ENCODE measurements around the gene GBP6. TPM values are rescaled to one million over a fixed set of nuclear protein-coding genes. Genes with fewer than 3 reads are reported as not detected.
A peak's percentile ranks its signal among the peaks of the same experiment; 100 is the strongest.

Gene GBP6
- polyA plus RNA-seq, 1 experiment = not detected

DNA sequence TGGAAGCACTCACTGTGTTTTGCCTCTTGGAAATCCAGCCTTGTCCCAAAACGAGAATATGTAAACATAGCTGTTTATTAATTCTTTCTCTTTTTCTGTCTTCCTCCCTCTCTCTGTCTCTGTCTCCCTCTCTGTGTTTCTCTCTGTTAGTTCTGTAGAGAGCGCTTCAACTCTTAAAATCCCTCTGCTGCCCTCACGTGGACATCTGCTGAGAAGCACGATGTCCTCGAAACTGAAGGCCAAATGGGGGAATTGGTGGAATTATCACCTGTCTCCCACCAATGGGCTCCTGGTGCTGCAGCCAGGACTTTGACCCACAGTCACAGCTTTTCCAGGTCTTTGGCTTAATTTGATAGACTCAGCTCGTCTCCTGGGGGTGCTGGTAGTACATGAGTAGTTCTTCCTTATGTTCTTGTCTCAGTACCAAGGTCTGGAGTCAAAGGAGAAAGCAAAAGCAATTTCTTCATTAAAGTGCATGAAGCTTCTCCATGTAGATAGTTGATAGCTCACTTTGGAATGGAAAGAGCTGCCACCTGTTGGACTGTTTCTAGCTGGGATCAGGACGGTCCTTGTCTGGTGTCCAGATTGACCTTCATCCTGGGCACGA lies 5.5 kb upstream of the GBP6 start:
- ChIA-PET CTCF (interaction anchor here (0.6 to 2.1 kb wide), 34 partner anchors 8 to 385 kb away, joined by 3 to 74 read pairs (median 4); no protein-coding TSS in a partner anchor), POLR2A (interaction anchor here (0.6 kb wide), 1 partner anchor 1031 kb away, joined by 3 read pairs; no protein-coding TSS in a partner anchor)
- H3K27me3 ChIP-seq (ENCODE audit: control insufficient read depth, insufficient read depth, low read length) = no peaks in the 10 kb centered on the region
- peak; percentile 36 for DNase-seq (ENCODE audit: low read depth, low spot score)
- no peak overlapping the region for H3K27ac ChIP-seq (ENCODE audit: low read depth, low read length)
- H3K9me3 ChIP-seq (ENCODE audit: control insufficient read depth, insufficient read depth, low read length) = no peaks in the 10 kb centered on the region
- no peak overlapping the region for H3K4me3 ChIP-seq (ENCODE audit: low read depth, low read length)
- TF ChIP-seq, protein P1, sequence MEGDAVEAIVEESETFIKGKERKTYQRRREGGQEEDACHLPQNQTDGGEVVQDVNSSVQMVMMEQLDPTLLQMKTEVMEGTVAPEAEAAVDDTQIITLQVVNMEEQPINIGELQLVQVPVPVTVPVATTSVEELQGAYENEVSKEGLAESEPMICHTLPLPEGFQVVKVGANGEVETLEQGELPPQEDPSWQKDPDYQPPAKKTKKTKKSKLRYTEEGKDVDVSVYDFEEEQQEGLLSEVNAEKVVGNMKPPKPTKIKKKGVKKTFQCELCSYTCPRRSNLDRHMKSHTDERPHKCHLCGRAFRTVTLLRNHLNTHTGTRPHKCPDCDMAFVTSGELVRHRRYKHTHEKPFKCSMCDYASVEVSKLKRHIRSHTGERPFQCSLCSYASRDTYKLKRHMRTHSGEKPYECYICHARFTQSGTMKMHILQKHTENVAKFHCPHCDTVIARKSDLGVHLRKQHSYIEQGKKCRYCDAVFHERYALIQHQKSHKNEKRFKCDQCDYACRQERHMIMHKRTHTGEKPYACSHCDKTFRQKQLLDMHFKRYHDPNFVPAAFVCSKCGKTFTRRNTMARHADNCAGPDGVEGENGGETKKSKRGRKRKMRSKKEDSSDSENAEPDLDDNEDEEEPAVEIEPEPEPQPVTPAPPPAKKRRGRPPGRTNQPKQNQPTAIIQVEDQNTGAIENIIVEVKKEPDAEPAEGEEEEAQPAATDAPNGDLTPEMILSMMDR (IDR thresholded peaks at IDR 0.05; ENCODE audit: low read depth, low read length) = peak; percentile 77

DNA sequence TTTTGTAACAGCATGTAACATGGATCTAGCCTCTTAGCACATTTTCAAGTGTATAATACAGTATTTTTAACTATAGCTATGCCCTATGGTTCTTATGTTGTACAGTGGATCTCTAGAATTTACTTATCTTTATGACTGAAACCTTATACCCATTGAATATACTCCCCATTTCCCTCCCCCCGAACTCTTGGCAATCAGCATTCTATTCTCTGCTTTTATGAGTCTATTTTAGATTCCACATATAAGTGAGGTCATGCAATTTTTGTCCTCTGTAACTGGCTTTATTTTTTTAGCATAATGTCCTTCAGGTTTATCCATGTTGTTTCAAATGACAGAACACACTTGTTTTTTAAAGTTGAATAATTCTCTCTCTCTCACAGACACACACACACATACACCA lies 3.1 kb upstream of the GBP6 start:
- TF ChIP-seq, protein P1 (IDR thresholded peaks at IDR 0.05; ENCODE audit: low read depth, low read length) = no peak
- Histone ChIP-seq H3K4me3 (ENCODE audit: low read depth, low read length) (no peak overlapping the region), H3K27ac (ENCODE audit: low read depth, low read length) (no peak overlapping the region), H3K27me3 (ENCODE audit: control insufficient read depth, insufficient read depth, low read length) (no peaks in the 10 kb centered on the region), H3K9me3 (ENCODE audit: control insufficient read depth, insufficient read depth, low read length) (no peaks in the 10 kb centered on the region)
- ChIA-PET POLR2A (no interaction called here), CTCF (interaction anchor here (1.8 to 2.2 kb wide), 3 partner anchors 275 to 376 kb away, joined by 4 to 9 read pairs (median 8); no protein-coding TSS in a partner anchor)
- no peak for DNase-seq (ENCODE audit: low read depth, low spot score)

DNA sequence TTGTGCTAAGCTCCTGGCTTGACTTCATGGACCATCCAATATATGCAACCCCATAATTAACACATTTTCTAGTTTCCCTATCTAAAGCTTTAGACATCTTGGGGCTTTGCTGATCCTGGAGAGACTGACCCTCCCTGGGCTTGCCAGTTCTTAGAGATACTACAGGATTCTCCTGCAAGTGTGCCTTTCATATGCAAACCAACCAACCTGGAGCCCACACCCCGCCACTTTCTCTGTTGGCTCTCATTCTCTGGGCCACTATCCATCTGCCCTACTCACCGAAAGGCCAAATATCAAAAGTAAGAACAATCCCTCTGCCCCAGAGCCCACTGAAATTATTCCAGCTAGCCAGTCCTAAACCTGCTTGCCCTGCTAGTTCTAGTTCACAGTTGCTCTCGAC lies 2.2 kb upstream of the GBP6 start:
- TF ChIP-seq, protein P1 (IDR thresholded peaks at IDR 0.05; ENCODE audit: low read depth, low read length) = no peak
- no peak for DNase-seq (ENCODE audit: low read depth, low spot score)
- no peak overlapping the region for H3K27ac ChIP-seq (ENCODE audit: low read depth, low read length)
- no peaks in the 10 kb centered on the region for H3K27me3 ChIP-seq (ENCODE audit: control insufficient read depth, insufficient read depth, low read length)
- ChIA-PET POLR2A (no interaction called here), CTCF (interaction anchor here (0.6 to 2.2 kb wide), 4 partner anchors 276 to 377 kb away, joined by 4 to 9 read pairs (median 7); no protein-coding TSS in a partner anchor)
- no peak overlapping the region for H3K4me3 ChIP-seq (ENCODE audit: low read depth, low read length)
- no peaks in the 10 kb centered on the region for H3K9me3 ChIP-seq (ENCODE audit: control insufficient read depth, insufficient read depth, low read length)

DNA sequence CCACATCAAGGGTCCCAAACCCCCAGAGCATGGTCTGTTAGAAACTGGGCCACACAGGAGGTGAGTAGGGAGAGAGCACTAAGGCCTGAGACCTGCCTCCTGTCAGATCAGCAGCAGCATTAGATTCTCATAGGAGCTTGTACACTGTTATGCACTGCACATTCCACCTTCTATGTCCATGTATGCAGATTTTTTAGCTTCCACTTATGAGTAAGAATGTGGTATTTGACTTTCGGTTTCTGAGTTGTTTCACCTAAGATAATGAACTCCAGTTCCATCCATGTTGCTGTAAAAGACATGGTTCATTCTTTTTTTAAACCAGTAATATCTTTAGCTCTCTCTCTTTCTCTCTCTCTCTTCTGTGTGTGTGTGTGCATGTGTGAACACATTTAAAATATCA lies 663 bp upstream of the GBP6 start:
- CTCF ChIA-PET = interaction anchor here (1.8 to 2.4 kb wide), 2 partner anchors 277 to 389 kb away, joined by 5 to 7 read pairs; no protein-coding TSS in a partner anchor
- DNase-seq (ENCODE audit: low read depth, low spot score) = no peak
- Histone ChIP-seq H3K4me3 (ENCODE audit: low read depth, low read length) (no peak overlapping the region), H3K27me3 (ENCODE audit: control insufficient read depth, insufficient read depth, low read length) (no peaks in the 10 kb centered on the region), H3K9me3 (ENCODE audit: control insufficient read depth, insufficient read depth, low read length) (no peaks in the 10 kb centered on the region), H3K27ac (ENCODE audit: low read depth, low read length) (no peak overlapping the region)
- TF ChIP-seq, protein P1 (IDR thresholded peaks at IDR 0.05; ENCODE audit: low read depth, low read length) = no peak
- POLR2A ChIA-PET = no interaction called here

DNA sequence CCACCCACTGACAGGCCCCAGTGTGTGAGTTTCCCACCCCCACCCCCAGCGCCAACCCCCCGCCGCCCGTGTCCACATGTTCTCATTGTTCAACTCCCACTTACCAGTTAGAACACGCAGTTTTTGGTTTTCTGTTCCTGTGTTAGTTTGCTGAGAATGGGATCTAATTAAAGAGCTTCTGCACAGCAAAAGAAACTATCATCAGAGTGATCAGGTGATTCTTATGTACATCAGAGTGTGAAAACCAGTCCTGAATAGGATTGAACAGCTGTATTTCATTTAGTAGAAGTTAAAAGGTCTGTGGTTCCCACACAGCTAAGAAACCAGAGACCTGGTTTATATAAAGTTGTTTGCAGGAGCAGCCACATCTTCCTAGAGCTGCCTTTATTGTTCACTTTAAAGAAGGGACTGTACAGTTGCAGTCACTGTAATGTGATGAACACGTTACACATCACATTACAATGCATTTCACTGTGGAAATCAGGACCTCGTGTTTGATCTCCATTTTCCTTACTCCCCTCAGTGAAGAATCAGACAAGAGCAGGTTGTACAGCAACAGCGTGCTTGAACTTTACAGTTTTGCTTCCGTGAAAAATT lies 1.2 kb downstream of the GBP6 start:
- DNase-seq (ENCODE audit: low read depth, low spot score) = no peak

More for the DNA sequence above, 1.2 kb downstream of the GBP6 start:
- H3K4me3 ChIP-seq (ENCODE audit: low read depth, low read length) = no peak overlapping the region
- no peaks in the 10 kb centered on the region for H3K9me3 ChIP-seq (ENCODE audit: control insufficient read depth, insufficient read depth, low read length)
- ChIA-PET POLR2A (no interaction called here), CTCF (interaction anchor here (1.0 to 2.4 kb wide), 2 partner anchors 279 to 391 kb away, joined by 6 to 7 read pairs; no protein-coding TSS in a partner anchor)
- no peak overlapping the region for H3K27ac ChIP-seq (ENCODE audit: low read depth, low read length)
- TF ChIP-seq, protein P1 (IDR thresholded peaks at IDR 0.05; ENCODE audit: low read depth, low read length) = no peak
- no peaks in the 10 kb centered on the region for H3K27me3 ChIP-seq (ENCODE audit: control insufficient read depth, insufficient read depth, low read length)

Data from AG04450 (cell line).